ENCODE measurements around the gene TMEM219.

The TMEM219 gene

GRCh38 chr16:29977063-29977825 is 15.4 kb downstream of the TMEM219 start:
- no peak overlapping the region for H3K23ac ChIP-seq (ENCODE audit: low read depth, low read length, poor library complexity)
- DNase-seq (ENCODE audit: low spot score) = no peak
- H2BK15ac ChIP-seq (ENCODE audit: low read length) = no peak overlapping the region
- H3K9ac ChIP-seq (ENCODE audit: low read depth, low read length, poor library complexity) = no peak overlapping the region
- no peak overlapping the region for H3K27ac ChIP-seq (replicated peaks; ENCODE audit: low read length)
- no peaks in the 10 kb centered on the region for H3K27me3 ChIP-seq (ENCODE audit: control insufficient read depth in 3 of 3, insufficient read depth in 3 of 3, low read depth in 1 of 3, low read length in 3 of 3)
- H4K8ac ChIP-seq (ENCODE audit: low read depth, low read length) = no peak overlapping the region
- H3K4me1 ChIP-seq (ENCODE audit: control insufficient read depth in 2 of 2, insufficient read depth in 1 of 2, low read depth in 1 of 2, low read length in 2 of 2) = peaks cover 18 to 23% of the 10 kb centered on the region in 2 donors
- no peak overlapping the region for H3K4me2 ChIP-seq (ENCODE audit: insufficient read depth, low read length, poor library complexity, severe bottlenecking)
- H3K4me3 ChIP-seq (ENCODE audit: low read length in 2 of 2) = no peak overlapping the region
- H2AFZ ChIP-seq (ENCODE audit: low read length) = no peak overlapping the region
- H3K18ac ChIP-seq (ENCODE audit: low read length) = no peak overlapping the region
- H2AK5ac ChIP-seq (ENCODE audit: low read depth, low read length) = no peak overlapping the region
- peaks cover 7 to 9% of the 10 kb centered on the region in 2 donors for H3K9me3 ChIP-seq (replicated peaks in 1 of 2; ENCODE audit: control insufficient read depth in 2 of 2, insufficient read depth in 1 of 2, low read depth in 1 of 2, low read length in 2 of 2)
- no peak overlapping the region for H3K14ac ChIP-seq (ENCODE audit: low read length)
- H2BK120ac ChIP-seq (ENCODE audit: low read depth, low read length) = no peak overlapping the region
- peaks cover 35 to 65% of the 10 kb centered on the region in 2 donors for H3K36me3 ChIP-seq (replicated peaks in 1 of 2; ENCODE audit: control insufficient read depth in 2 of 2, insufficient read depth in 2 of 2, low read length in 2 of 2)
- no CpG with 5 or more reads among the region's 9 CpGs for WGBS, 2 donors (ENCODE audit: extremely low coverage in 2 of 2, insufficient read length in 2 of 2, insufficient replicate concordance in 1 of 2)
- H3K4ac ChIP-seq (ENCODE audit: low read length) = no peak overlapping the region
- no peak overlapping the region for H2BK5ac ChIP-seq (ENCODE audit: low read length)
- no peak overlapping the region for H4K91ac ChIP-seq (ENCODE audit: low read depth, low read length, poor library complexity)
- H2BK12ac ChIP-seq (ENCODE audit: low read length) = no peak overlapping the region
- H3K79me1 ChIP-seq (ENCODE audit: low read depth, low read length) = peaks cover 13% of the 10 kb centered on the region

GRCh38 chr16:29978081-29978480 is 16.2 kb downstream of the TMEM219 start:
- no peak overlapping the region for H4K8ac ChIP-seq (ENCODE audit: low read depth, low read length)
- H3K9ac ChIP-seq (ENCODE audit: low read depth, low read length, poor library complexity) = no peak overlapping the region
- peaks cover 38 to 66% of the 10 kb centered on the region in 2 donors for H3K36me3 ChIP-seq (replicated peaks in 1 of 2; ENCODE audit: control insufficient read depth in 2 of 2, insufficient read depth in 2 of 2, low read length in 2 of 2)
- WGBS, 2 donors (ENCODE audit: extremely low coverage in 2 of 2, insufficient read length in 2 of 2, insufficient replicate concordance in 1 of 2) = no CpG with 5 or more reads among the region's 9 CpGs
- H2AFZ ChIP-seq (ENCODE audit: low read length) = no peak overlapping the region
- H3K4me3 ChIP-seq (ENCODE audit: low read length in 2 of 2) = no peak overlapping the region
- no peak overlapping the region for H4K91ac ChIP-seq (ENCODE audit: low read depth, low read length, poor library complexity)
- H3K14ac ChIP-seq (ENCODE audit: low read length) = no peak overlapping the region
- H3K18ac ChIP-seq (ENCODE audit: low read length) = no peak overlapping the region
- peaks cover 13% of the 10 kb centered on the region for H3K79me1 ChIP-seq (ENCODE audit: low read depth, low read length)
- no peak overlapping the region for H3K4ac ChIP-seq (ENCODE audit: low read length)
- H2BK5ac ChIP-seq (ENCODE audit: low read length) = no peak overlapping the region
- H2BK120ac ChIP-seq (ENCODE audit: low read depth, low read length) = no peak overlapping the region
- H3K27ac ChIP-seq (replicated peaks; ENCODE audit: low read length) = no peak overlapping the region
- H3K4me2 ChIP-seq (ENCODE audit: insufficient read depth, low read length, poor library complexity, severe bottlenecking) = no peak overlapping the region
- no peak overlapping the region for H2AK5ac ChIP-seq (ENCODE audit: low read depth, low read length)
- peaks cover 0 to 2% of the 10 kb centered on the region in 2 donors for H3K9me3 ChIP-seq (replicated peaks in 1 of 2; ENCODE audit: control insufficient read depth in 2 of 2, insufficient read depth in 1 of 2, low read depth in 1 of 2, low read length in 2 of 2)
- H3K4me1 ChIP-seq (ENCODE audit: control insufficient read depth in 2 of 2, insufficient read depth in 1 of 2, low read depth in 1 of 2, low read length in 2 of 2) = peaks cover 18 to 23% of the 10 kb centered on the region in 2 donors
- no peak overlapping the region for H2BK12ac ChIP-seq (ENCODE audit: low read length)
- H2BK15ac ChIP-seq (ENCODE audit: low read length) = no peak overlapping the region
- no peak for DNase-seq (ENCODE audit: low spot score)
- H3K27me3 ChIP-seq (ENCODE audit: control insufficient read depth in 3 of 3, insufficient read depth in 3 of 3, low read depth in 1 of 3, low read length in 3 of 3) = no peaks in the 10 kb centered on the region
- no peak overlapping the region for H3K23ac ChIP-seq (ENCODE audit: low read depth, low read length, poor library complexity)

GRCh38 chr16:29978564-29979270 is 16.8 kb downstream of the TMEM219 start:
- no CpG with 5 or more reads among the region's 9 CpGs for WGBS, 2 donors (ENCODE audit: extremely low coverage in 2 of 2, insufficient read length in 2 of 2, insufficient replicate concordance in 1 of 2)
- peaks cover 13% of the 10 kb centered on the region for H3K79me1 ChIP-seq (ENCODE audit: low read depth, low read length)
- H2BK15ac ChIP-seq (ENCODE audit: low read length) = no peak overlapping the region
- no peaks in the 10 kb centered on the region for H3K9me3 ChIP-seq (replicated peaks in 1 of 2; ENCODE audit: control insufficient read depth in 2 of 2, insufficient read depth in 1 of 2, low read depth in 1 of 2, low read length in 2 of 2)
- no peak overlapping the region for H2BK5ac ChIP-seq (ENCODE audit: low read length)
- H3K27ac ChIP-seq (replicated peaks; ENCODE audit: low read length) = no peak overlapping the region
- no peak overlapping the region for H3K18ac ChIP-seq (ENCODE audit: low read length)
- H4K91ac ChIP-seq (ENCODE audit: low read depth, low read length, poor library complexity) = no peak overlapping the region
- DNase-seq (ENCODE audit: low spot score) = no peak
- H3K4ac ChIP-seq (ENCODE audit: low read length) = no peak overlapping the region
- H3K4me3 ChIP-seq (ENCODE audit: low read length in 2 of 2) = no peak overlapping the region
- H3K4me1 ChIP-seq (ENCODE audit: control insufficient read depth in 2 of 2, insufficient read depth in 1 of 2, low read depth in 1 of 2, low read length in 2 of 2) = peaks cover 18 to 23% of the 10 kb centered on the region in 2 donors
- H2BK120ac ChIP-seq (ENCODE audit: low read depth, low read length) = no peak overlapping the region
- no peak overlapping the region for H2BK12ac ChIP-seq (ENCODE audit: low read length)
- no peak overlapping the region for H2AK5ac ChIP-seq (ENCODE audit: low read depth, low read length)
- no peak overlapping the region for H3K14ac ChIP-seq (ENCODE audit: low read length)
- H3K9ac ChIP-seq (ENCODE audit: low read depth, low read length, poor library complexity) = no peak overlapping the region
- no peak overlapping the region for H3K4me2 ChIP-seq (ENCODE audit: insufficient read depth, low read length, poor library complexity, severe bottlenecking)
- H3K23ac ChIP-seq (ENCODE audit: low read depth, low read length, poor library complexity) = no peak overlapping the region
- no peak overlapping the region for H2AFZ ChIP-seq (ENCODE audit: low read length)
- H3K36me3 ChIP-seq (replicated peaks in 1 of 2; ENCODE audit: control insufficient read depth in 2 of 2, insufficient read depth in 2 of 2, low read length in 2 of 2) = peaks cover 44 to 72% of the 10 kb centered on the region in 2 donors
- H4K8ac ChIP-seq (ENCODE audit: low read depth, low read length) = no peak overlapping the region
- no peaks in the 10 kb centered on the region for H3K27me3 ChIP-seq (ENCODE audit: control insufficient read depth in 3 of 3, insufficient read depth in 3 of 3, low read depth in 1 of 3, low read length in 3 of 3)
